Measurements from ENCODE around the gene ZBTB9. TPM values are rescaled to one million over a fixed set of nuclear protein-coding genes. Genes with fewer than 3 reads are reported as not detected.
A peak's percentile ranks its signal among the peaks of the same experiment; 100 is the strongest.

Gene ZBTB9
- polyA plus RNA-seq, 3 donors = 0.42 to 2.0 (median 1.1) TPM

- Histone ChIP-seq H2AFZ (ENCODE audit: insufficient read depth, low read depth, low read length, poor library complexity, severe bottlenecking) (no peak overlapping the region), H3K4me1 (ENCODE audit: control insufficient read depth in 1 of 2, insufficient read depth in 2 of 2, low read length in 2 of 2) (peaks cover 47 to 64% of the 10 kb centered on the region in 2 donors), H3K36me3 (replicated peaks in 1 of 2; ENCODE audit: control insufficient read depth in 1 of 2, insufficient read depth in 2 of 2, low read length in 2 of 2) (peaks cover 0 to 2% of the 10 kb centered on the region in 2 donors), H3K27me3 (ENCODE audit: control insufficient read depth in 2 of 2, insufficient read depth in 2 of 2, low read length in 2 of 2) (peaks cover 0 to 3% of the 10 kb centered on the region in 2 donors), H3K4me2 (replicated peaks; ENCODE audit: extremely low read depth, low read length, poor library complexity, severe bottlenecking) (no peak overlapping the region), H3K79me2 (ENCODE audit: insufficient read depth, low read length) (no peaks in the 10 kb centered on the region), H4K20me1 (ENCODE audit: insufficient read depth, low read length) (no peaks in the 10 kb centered on the region), H3K4me3 (replicated peaks in 1 of 3; ENCODE audit: low read depth in 2 of 3, low read length in 3 of 3) (no peak overlapping the region), H3K9me3 (replicated peaks in 1 of 2; ENCODE audit: control insufficient read depth in 1 of 2, insufficient read depth in 1 of 2, low read length in 2 of 2) (no peaks in the 10 kb centered on the region), H3K27ac (ENCODE audit: low read depth in 1 of 2, low read length in 2 of 2) (no peak overlapping the region), H3K9ac (ENCODE audit: insufficient read depth, low read length, poor library complexity, severe bottlenecking) (no peak overlapping the region)
- WGBS (ENCODE audit: insufficient coverage) = 34% methylated on average over 2 of the region's 2 CpGs
- TF ChIP-seq CTCF (IDR thresholded peaks at IDR 0.05) = no peak
- DNase-seq = no peak
- H3K4me1 Mint-ChIP-seq = peaks cover 72% of the 10 kb centered on the region
- no peak overlapping the region for H3K4me3 Mint-ChIP-seq
- peaks cover 20 to 40% (median 24%) of the 10 kb centered on the region in 3 donors for H3K27me3 Mint-ChIP-seq (ENCODE audit: low read depth in 3 of 3)
- no peak overlapping the region for H3K27ac Mint-ChIP-seq
- H3K9me3 Mint-ChIP-seq = peaks cover 0 to 5% (median 0%) of the 10 kb centered on the region in 7 donors
- intact Hi-C loops (cut with micrococcal nuclease) = no loop called here
- peaks cover 5 to 18% of the 10 kb centered on the region in 2 donors for H3K36me3 Mint-ChIP-seq
Measured at GRCh38 chr6:33430334-33430733, 24.0 kb upstream of the ZBTB9 start.

- peak in 2 of 3 donors; percentile 24 to 48 for DNase-seq
- peaks cover 0 to 5% (median 0%) of the 10 kb centered on the region in 7 donors for H3K9me3 Mint-ChIP-seq
- 0% methylated on average over 6 of the region's 12 CpGs for WGBS (ENCODE audit: insufficient coverage)
- Histone ChIP-seq H3K4me2 (replicated peaks; ENCODE audit: extremely low read depth, low read length, poor library complexity, severe bottlenecking) (peak overlapping the region; percentile 81), H3K27ac (ENCODE audit: low read depth in 1 of 2, low read length in 2 of 2) (no peak overlapping the region), H3K4me3 (replicated peaks in 1 of 3; ENCODE audit: low read depth in 2 of 3, low read length in 3 of 3) (peak overlapping the region; percentile 4 to 69 (median 6)), H3K4me1 (ENCODE audit: control insufficient read depth in 1 of 2, insufficient read depth in 2 of 2, low read length in 2 of 2) (peaks cover 41 to 55% of the 10 kb centered on the region in 2 donors), H2AFZ (ENCODE audit: insufficient read depth, low read depth, low read length, poor library complexity, severe bottlenecking) (peak overlapping the region; percentile 78), H3K36me3 (replicated peaks in 1 of 2; ENCODE audit: control insufficient read depth in 1 of 2, insufficient read depth in 2 of 2, low read length in 2 of 2) (peaks cover 4 to 7% of the 10 kb centered on the region in 2 donors), H3K79me2 (ENCODE audit: insufficient read depth, low read length) (no peaks in the 10 kb centered on the region), H4K20me1 (ENCODE audit: insufficient read depth, low read length) (no peaks in the 10 kb centered on the region), H3K9ac (ENCODE audit: insufficient read depth, low read length, poor library complexity, severe bottlenecking) (peak overlapping the region; percentile 44), H3K9me3 (replicated peaks in 1 of 2; ENCODE audit: control insufficient read depth in 1 of 2, insufficient read depth in 1 of 2, low read length in 2 of 2) (no peaks in the 10 kb centered on the region), H3K27me3 (ENCODE audit: control insufficient read depth in 2 of 2, insufficient read depth in 2 of 2, low read length in 2 of 2) (peaks cover 0 to 3% of the 10 kb centered on the region in 2 donors)
- peak overlapping the region; percentile 71 to 84 for H3K4me3 Mint-ChIP-seq
- peak overlapping the region in 2 of 7 donors; percentile 61 to 70 for H3K27ac Mint-ChIP-seq
- intact Hi-C loops (cut with micrococcal nuclease) = no loop called here
- H3K36me3 Mint-ChIP-seq = peaks cover 9 to 24% of the 10 kb centered on the region in 2 donors
- TF ChIP-seq CTCF (IDR thresholded peaks at IDR 0.05) = no peak
- H3K4me1 Mint-ChIP-seq = peaks cover 67% of the 10 kb centered on the region
- H3K27me3 Mint-ChIP-seq (ENCODE audit: low read depth in 3 of 3) = peaks cover 20 to 39% (median 23%) of the 10 kb centered on the region in 3 donors
Measured at GRCh38 chr6:33430991-33431879, 23.1 kb upstream of the ZBTB9 start.
